Activated naive CD8-positive, alpha-beta T cell treated with anti-CD3 and anti-CD28 coated beads, Interleukin-2, amount 10 ng/mL, durations not matched to agents 7 days and 5 days (primary cell): Measurements from ENCODE around the gene UTP20. TPM values are rescaled to one million over a fixed set of nuclear protein-coding genes. Genes with fewer than 3 reads are reported as not detected.

Experiments used
- ATAC-seq: fragments of 150-1000 bp; cut with Tn5 transposase; one replicate; pipeline ENCODE4 v1.10.0; 2021; ENCODE audit warnings: low read depth, moderate library complexity
- POLR2A ChIA-PET: fragments of 350-600 bp; sonication (Branson Sonifier 250); formaldehyde crosslinking; loops from one replicate; lab custom pipeline; 2021; ENCODE audit warnings: antibody characterized with exemption; lab: Charles Lee
- DNase-seq: peaks from one replicate; pipeline ENCODE4 v3.0.0; 2021
- H3K27ac Mint-ChIP-seq: one replicate; pipeline ENCODE4 v1.8.0; 2022; ENCODE audit warnings: mild to moderate bottlenecking, mixed read lengths
- H3K27me3 Mint-ChIP-seq: one replicate; pipeline ENCODE4 v1.8.0; 2022; ENCODE audit warnings: mild to moderate bottlenecking, moderate library complexity, mixed read lengths
- H3K36me3 Mint-ChIP-seq: one replicate; pipeline ENCODE4 v1.8.0; 2021; ENCODE audit warnings: mild to moderate bottlenecking, mixed read lengths
- H3K4me1 Mint-ChIP-seq: one replicate; pipeline ENCODE4 v1.8.0; 2021; ENCODE audit warnings: mixed read lengths
- H3K4me3 Mint-ChIP-seq: one replicate; pipeline ENCODE4 v1.8.0; 2022; ENCODE audit warnings: mild to moderate bottlenecking, moderate library complexity, mixed read lengths
- H3K9me3 Mint-ChIP-seq: one replicate; pipeline ENCODE4 v1.8.0; 2021; ENCODE audit warnings: mixed read lengths
- total RNA-seq, 2 experiments: library from RNA; stranded (reverse); gene quantifications; one replicate each; pipeline ENCODE4 v1.2.3, GENCODE V29; 2021

The UTP20 gene
- 10 to 100 TPM; 11.3 to 11.9 TPM for total RNA-seq

GRCh38 chr12:101280006-101280505, at the start of gene UTP20:
UTP20 (plus strand) TSS chr12:101280105; CDS start chr12:101280283, 178 bp downstream.
- Mint-ChIP-seq H3K4me1 (peaks cover 7% of the 10 kb centered on the region), H3K27ac (peak within 1 kb of the TSS; percentile 50), H3K36me3 (peaks cover 3% of the 10 kb centered on the region), H3K27me3 (peaks cover 15% of the 10 kb centered on the region), H3K4me3 (peak within 1 kb of the TSS; percentile 90), H3K9me3 (no peaks in the 10 kb centered on the region)
- DNase-seq (peak; percentile 93), ATAC-seq (peak; percentile 100)
- POLR2A ChIA-PET: interaction anchor here (1.0 kb wide), 1 partner anchor 12 kb away, joined by 4 read pairs; no protein-coding TSS in a partner anchor

DNA sequence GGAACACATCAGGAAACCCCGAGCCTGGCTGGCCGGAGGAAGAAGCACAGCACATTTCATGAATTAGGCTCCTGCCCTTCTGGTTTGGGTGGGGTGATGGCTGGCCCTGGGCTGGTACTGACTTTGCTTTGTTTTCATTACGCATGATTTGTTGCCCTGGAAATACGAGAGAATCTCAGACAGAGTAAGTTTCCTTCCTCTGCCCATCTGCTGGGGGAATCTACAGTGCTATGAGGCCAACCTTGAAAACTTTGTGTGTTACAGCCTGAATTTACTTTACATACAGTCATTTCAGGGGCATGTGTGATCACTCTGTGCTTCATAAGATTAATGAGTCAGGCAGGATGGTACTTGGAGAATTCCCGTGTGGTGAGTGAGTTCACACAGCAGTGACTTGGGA, 49.4 kb upstream of the UTP20 start:
- Mint-ChIP-seq H3K4me1 (no peaks in the 10 kb centered on the region), H3K27ac (no peak overlapping the region), H3K27me3 (peaks cover 3% of the 10 kb centered on the region), H3K4me3 (no peak overlapping the region), H3K9me3 (no peaks in the 10 kb centered on the region), H3K36me3 (no peaks in the 10 kb centered on the region)
- ATAC-seq: no peak
- DNase-seq: no peak
- POLR2A ChIA-PET: no interaction called here

GRCh38 chr12:101231636-101232035, 48.3 kb upstream of the UTP20 start:
- DNase-seq (no peak), ATAC-seq (no peak)
- Mint-ChIP-seq H3K27ac (no peak overlapping the region), H3K27me3 (peaks cover 3% of the 10 kb centered on the region), H3K4me3 (no peak overlapping the region), H3K9me3 (no peaks in the 10 kb centered on the region), H3K36me3 (no peaks in the 10 kb centered on the region), H3K4me1 (no peaks in the 10 kb centered on the region)
- POLR2A ChIA-PET: no interaction called here

GRCh38 chr12:101235686-101236085, 44.2 kb upstream of the UTP20 start:
- no peak for ATAC-seq
- no peak for DNase-seq
- H3K4me3 Mint-ChIP-seq: no peak overlapping the region
- H3K9me3 Mint-ChIP-seq: peaks cover 1% of the 10 kb centered on the region
- H3K36me3 Mint-ChIP-seq: no peaks in the 10 kb centered on the region
- H3K27me3 Mint-ChIP-seq: no peaks in the 10 kb centered on the region
- H3K27ac Mint-ChIP-seq: no peak overlapping the region
- no peaks in the 10 kb centered on the region for H3K4me1 Mint-ChIP-seq
- POLR2A ChIA-PET: no interaction called here

GRCh38 chr12:101238306-101238705, 41.6 kb upstream of the UTP20 start:
- no peaks in the 10 kb centered on the region for H3K4me1 Mint-ChIP-seq
- H3K9me3 Mint-ChIP-seq: peaks cover 1% of the 10 kb centered on the region
- ATAC-seq (no peak), DNase-seq (no peak)
- no peaks in the 10 kb centered on the region for H3K27me3 Mint-ChIP-seq
- H3K36me3 Mint-ChIP-seq: no peaks in the 10 kb centered on the region
- H3K27ac Mint-ChIP-seq: no peak overlapping the region
- H3K4me3 Mint-ChIP-seq: no peak overlapping the region
- POLR2A ChIA-PET: no interaction called here

GRCh38 chr12:101238800-101239329, 41.0 kb upstream of the UTP20 start:
- H3K36me3 Mint-ChIP-seq: no peaks in the 10 kb centered on the region

DNA sequence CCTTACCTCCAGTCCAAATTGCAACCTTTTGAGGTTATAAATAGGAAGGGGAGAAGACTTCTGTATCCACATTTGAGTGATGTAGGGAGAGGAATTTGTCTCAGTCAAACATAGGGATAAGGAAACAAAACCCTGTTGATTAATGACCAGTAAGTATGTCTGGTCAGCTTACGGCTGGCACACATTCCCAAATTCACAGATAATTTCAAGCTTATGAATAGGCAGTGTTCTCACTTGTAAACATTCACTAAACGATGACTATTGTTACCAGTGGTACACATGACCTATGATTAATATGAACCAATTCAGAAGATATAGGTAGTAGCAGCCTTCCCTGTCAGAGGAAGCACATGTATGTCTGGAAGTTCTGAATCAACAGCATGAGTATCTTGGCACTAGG, 36.8 kb upstream of the UTP20 start:
- Mint-ChIP-seq H3K4me3 (no peak overlapping the region), H3K36me3 (no peaks in the 10 kb centered on the region), H3K4me1 (no peaks in the 10 kb centered on the region), H3K27ac (no peak overlapping the region), H3K27me3 (no peaks in the 10 kb centered on the region), H3K9me3 (peaks cover 1% of the 10 kb centered on the region)
- DNase-seq (no peak), ATAC-seq (no peak)
- POLR2A ChIA-PET: no interaction called here

More at GRCh38 chr12:101238800-101239329, 41.0 kb upstream of the UTP20 start:
- Mint-ChIP-seq H3K9me3 (peaks cover 1% of the 10 kb centered on the region), H3K4me3 (no peak overlapping the region), H3K27me3 (no peaks in the 10 kb centered on the region), H3K27ac (no peak overlapping the region), H3K4me1 (no peaks in the 10 kb centered on the region)
- POLR2A ChIA-PET: no interaction called here
- DNase-seq (no peak), ATAC-seq (no peak)

GRCh38 chr12:101243616-101244015, 36.3 kb upstream of the UTP20 start:
- Mint-ChIP-seq H3K36me3 (no peaks in the 10 kb centered on the region), H3K4me1 (no peaks in the 10 kb centered on the region), H3K27me3 (no peaks in the 10 kb centered on the region), H3K9me3 (peaks cover under 1% of the 10 kb centered on the region), H3K4me3 (no peak overlapping the region), H3K27ac (no peak overlapping the region)
- DNase-seq (no peak), ATAC-seq (no peak)
- POLR2A ChIA-PET: no interaction called here

DNA sequence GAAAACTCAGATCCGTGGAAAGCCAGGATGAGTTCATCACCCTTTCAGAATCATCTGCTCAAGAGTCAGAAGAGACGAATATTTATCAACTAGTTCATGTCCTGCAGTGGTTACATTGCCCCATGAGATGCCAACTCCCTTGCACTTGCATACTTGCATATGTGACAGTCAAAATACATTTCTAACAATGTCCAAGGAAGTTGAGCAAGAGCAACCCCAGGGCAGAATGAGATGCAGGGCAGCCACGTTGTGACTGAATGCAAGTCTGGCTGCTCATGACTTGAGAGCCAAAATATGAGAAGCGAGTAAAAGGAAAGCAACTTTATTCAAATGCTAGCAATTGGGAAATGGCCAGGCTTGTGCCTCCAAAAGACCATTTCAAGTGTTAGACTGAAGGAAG, 23.6 kb upstream of the UTP20 start:
- Mint-ChIP-seq H3K4me3 (no peak overlapping the region), H3K27me3 (peaks cover 3% of the 10 kb centered on the region)
- POLR2A ChIA-PET: no interaction called here

DNA sequence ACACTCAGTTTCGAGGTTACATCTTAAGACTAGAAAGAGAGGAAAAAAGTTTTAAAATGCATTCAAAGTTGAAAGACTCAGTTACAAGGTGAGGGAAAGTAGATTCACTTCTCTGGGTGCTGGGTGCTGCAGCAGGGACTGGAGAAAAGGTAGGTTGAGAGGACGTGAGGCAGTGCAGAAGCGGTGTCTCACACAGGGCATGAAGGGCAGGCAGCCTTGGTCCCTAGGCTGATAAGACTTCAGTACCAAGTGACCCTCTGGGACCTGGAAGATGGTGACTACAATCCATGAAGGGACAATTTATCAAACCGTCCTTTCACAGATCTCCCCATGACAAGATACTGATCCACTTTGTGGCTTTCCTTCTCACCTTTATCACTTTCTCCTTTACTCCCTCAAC, 22.5 kb upstream of the UTP20 start:
- ATAC-seq (no peak), DNase-seq (no peak)
- no peak overlapping the region for H3K27ac Mint-ChIP-seq
- H3K36me3 Mint-ChIP-seq: no peaks in the 10 kb centered on the region
- POLR2A ChIA-PET: no interaction called here
- no peaks in the 10 kb centered on the region for H3K4me1 Mint-ChIP-seq
- no peak overlapping the region for H3K4me3 Mint-ChIP-seq
- H3K27me3 Mint-ChIP-seq: peaks cover 3% of the 10 kb centered on the region
- H3K9me3 Mint-ChIP-seq: no peaks in the 10 kb centered on the region

More for the DNA sequence above, 23.6 kb upstream of the UTP20 start:
- no peaks in the 10 kb centered on the region for H3K36me3 Mint-ChIP-seq
- no peak for ATAC-seq
- H3K9me3 Mint-ChIP-seq: no peaks in the 10 kb centered on the region
- H3K4me1 Mint-ChIP-seq: no peaks in the 10 kb centered on the region
- H3K27ac Mint-ChIP-seq: no peak overlapping the region
- no peak for DNase-seq

- DNase-seq: no peak
- H3K36me3 Mint-ChIP-seq: no peaks in the 10 kb centered on the region
- no peak for ATAC-seq
- peaks cover 8% of the 10 kb centered on the region for H3K27me3 Mint-ChIP-seq
- POLR2A ChIA-PET: no interaction called here
- no peaks in the 10 kb centered on the region for H3K4me1 Mint-ChIP-seq
- H3K9me3 Mint-ChIP-seq: no peaks in the 10 kb centered on the region
- no peak overlapping the region for H3K4me3 Mint-ChIP-seq
- no peak overlapping the region for H3K27ac Mint-ChIP-seq
These were observed 12.8 kb upstream of the UTP20 start for GRCh38 chr12:101267111-101267510.

- H3K4me3 Mint-ChIP-seq: no peak overlapping the region
- no peak for DNase-seq
- ATAC-seq: no peak
- peaks cover 2% of the 10 kb centered on the region for H3K4me1 Mint-ChIP-seq
- H3K27me3 Mint-ChIP-seq: peaks cover 15% of the 10 kb centered on the region
- no peaks in the 10 kb centered on the region for H3K36me3 Mint-ChIP-seq
- POLR2A ChIA-PET: no interaction called here
- no peaks in the 10 kb centered on the region for H3K9me3 Mint-ChIP-seq
- no peak overlapping the region for H3K27ac Mint-ChIP-seq
These were observed 3.5 kb upstream of the UTP20 start for GRCh38 chr12:101276433-101276832.

- Mint-ChIP-seq H3K4me1 (peaks cover 7% of the 10 kb centered on the region), H3K9me3 (no peaks in the 10 kb centered on the region), H3K27me3 (peaks cover 15% of the 10 kb centered on the region), H3K4me3 (no peak overlapping the region), H3K36me3 (no peaks in the 10 kb centered on the region), H3K27ac (no peak overlapping the region)
- DNase-seq (no peak), ATAC-seq (no peak)
- POLR2A ChIA-PET: no interaction called here
These were observed 2.5 kb upstream of the UTP20 start for GRCh38 chr12:101277443-101277842.

DNA sequence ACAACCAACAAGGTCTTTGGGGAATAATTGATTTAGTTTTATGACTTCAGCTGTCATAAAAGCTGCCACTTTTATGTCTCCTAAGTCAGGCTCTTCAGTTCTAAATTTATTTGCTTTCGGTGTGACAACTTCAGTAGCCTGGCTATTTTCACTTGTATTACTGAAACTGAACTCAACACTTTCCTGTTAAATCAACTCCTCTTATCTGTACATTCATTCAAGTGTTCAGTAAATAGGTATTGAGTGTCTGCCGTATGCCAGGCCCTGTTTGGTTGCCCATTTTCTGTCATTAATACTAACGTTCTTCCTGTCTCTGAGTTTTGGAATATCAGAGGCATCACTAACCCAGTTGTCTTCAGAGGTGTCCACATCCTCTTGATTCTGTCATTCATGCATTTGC, 7.5 kb downstream of the UTP20 start:
- DNase-seq (no peak), ATAC-seq (no peak)
- no peak overlapping the region for H3K27ac Mint-ChIP-seq
- POLR2A ChIA-PET: no interaction called here
- H3K4me3 Mint-ChIP-seq: no peak overlapping the region
- peaks cover 2% of the 10 kb centered on the region for H3K4me1 Mint-ChIP-seq
- H3K36me3 Mint-ChIP-seq: peaks cover 25% of the 10 kb centered on the region
- no peaks in the 10 kb centered on the region for H3K9me3 Mint-ChIP-seq
- no peaks in the 10 kb centered on the region for H3K27me3 Mint-ChIP-seq
